ENCODE data around the gene CFL1.
"Not testable (repeated sequence)": the region's sequence is repeated elsewhere in the genome, so short reads cannot be mapped to it uniquely, and the experiment has no call there.

CFL1 gene

DNA sequence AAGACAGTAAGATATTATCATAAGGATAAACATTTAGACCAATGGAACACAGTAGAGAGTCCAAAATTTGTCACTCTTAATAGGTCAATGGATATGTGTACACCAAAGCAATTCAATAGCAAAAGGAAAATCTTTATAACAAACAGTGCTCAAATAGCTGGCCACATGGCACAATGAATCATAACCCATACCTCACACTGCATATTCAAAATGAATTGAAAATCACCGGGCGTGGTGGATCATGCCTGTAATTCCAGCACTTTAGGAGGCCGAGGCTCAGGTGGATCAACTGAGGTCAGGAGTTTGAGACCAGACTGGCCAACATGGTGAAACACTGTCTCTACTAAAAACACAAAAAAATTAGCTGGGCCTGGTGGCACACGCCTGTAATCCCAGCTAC is 15.8 kb downstream of the CFL1 start:
- DNase-seq (ENCODE audit: low read depth in 2 of 2), result no peak

DNA sequence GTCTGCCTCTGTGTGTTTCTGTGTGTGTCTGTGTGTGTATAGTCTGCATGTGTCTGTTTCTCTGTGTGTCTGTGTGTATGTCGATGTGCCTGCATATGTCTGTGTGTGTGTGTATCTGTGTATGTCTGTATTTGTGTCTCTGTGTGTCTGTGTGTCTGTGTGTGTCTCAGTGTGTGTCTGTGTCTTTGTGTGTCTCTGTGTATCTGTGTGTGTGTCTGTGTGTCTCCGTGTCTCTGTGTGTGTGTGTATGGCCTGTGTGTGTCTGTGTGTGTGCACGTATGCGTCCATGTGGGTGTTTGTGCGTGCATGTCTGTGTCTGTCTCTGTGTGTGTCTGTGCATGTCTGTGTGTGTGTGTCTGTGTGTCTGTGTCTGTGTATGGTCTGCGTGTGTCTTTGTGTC is 23.8 kb downstream of the CFL1 start:
- no peak for DNase-seq (ENCODE audit: low read depth in 2 of 2)

GRCh38 chr11:65833297-65834030 is 24.5 kb downstream of the CFL1 start, which contains the start of gene SNX32:
TSS of gene SNX32 (plus strand) at chr11:65833963. CDS start at chr11:65834066, 103 bp downstream.
- DNase-seq (ENCODE audit: low read depth in 2 of 2), result peak; percentile 90 to 93

- not testable (repeated sequence) for DNase-seq (ENCODE audit: low read depth in 2 of 2)
Measured at GRCh38 chr11:65832231-65832630, 25.7 kb downstream of the CFL1 start.

DNA sequence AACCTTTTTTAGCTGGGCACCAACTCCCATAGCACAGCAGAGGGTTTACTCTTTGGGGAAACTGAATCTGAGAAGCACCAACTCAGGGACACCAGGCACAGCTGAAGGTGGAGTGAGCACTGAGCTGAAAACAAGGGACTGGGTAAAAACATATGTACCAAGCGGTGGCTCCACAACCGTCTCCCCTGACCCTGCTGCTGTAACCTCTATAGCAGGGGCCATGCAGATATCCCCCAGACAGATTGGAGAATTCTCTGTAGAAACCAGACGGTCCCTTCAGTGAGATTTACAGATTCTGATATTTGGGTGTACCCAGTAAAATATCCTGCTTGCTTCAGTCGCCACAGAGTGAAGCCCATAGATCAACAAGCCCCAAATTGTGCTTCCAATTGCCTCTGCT is 28.5 kb downstream of the CFL1 start:
- DNase-seq (ENCODE audit: low read depth in 2 of 2), result no peak

- DNase-seq (ENCODE audit: low read depth in 2 of 2), result no peak
Measured at GRCh38 chr11:65826984-65827735, 30.8 kb downstream of the CFL1 start.

DNA sequence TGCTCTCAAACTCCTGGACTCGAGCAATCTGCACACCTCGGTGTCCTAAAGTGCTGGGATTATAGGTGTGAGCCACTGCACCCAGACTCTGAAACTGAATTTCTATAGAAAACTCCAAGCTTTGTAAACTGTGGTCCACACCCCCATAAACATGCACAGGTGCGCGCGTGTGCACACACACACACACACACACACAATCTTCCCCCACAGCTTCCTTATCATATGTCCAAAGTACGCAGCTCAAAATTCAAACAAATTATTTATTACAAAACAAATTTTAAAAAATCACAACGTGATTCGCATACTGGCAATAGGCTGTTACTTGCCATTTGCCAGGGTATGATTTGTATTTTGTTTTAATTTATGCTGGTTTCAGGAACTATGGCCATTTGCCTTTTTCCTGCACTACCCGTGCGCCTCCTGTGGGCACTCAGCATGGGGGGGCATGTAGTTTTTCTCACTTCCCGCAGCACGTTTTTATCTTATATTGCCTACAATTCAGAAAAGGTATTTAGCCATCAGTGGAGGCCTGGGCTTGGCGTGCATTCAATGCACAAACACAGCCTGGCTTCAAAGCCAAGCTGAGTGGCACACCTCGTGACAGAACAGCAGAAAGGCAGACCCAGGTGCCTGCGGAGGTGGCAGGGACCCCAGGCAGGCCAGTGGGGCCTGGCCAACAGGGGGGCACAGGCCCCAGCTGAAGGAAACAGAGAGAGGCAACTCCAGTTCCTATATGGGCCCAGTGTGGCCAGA is 35.0 kb downstream of the CFL1 start:
- no peak for DNase-seq (ENCODE audit: low read depth in 2 of 2)

DNA sequence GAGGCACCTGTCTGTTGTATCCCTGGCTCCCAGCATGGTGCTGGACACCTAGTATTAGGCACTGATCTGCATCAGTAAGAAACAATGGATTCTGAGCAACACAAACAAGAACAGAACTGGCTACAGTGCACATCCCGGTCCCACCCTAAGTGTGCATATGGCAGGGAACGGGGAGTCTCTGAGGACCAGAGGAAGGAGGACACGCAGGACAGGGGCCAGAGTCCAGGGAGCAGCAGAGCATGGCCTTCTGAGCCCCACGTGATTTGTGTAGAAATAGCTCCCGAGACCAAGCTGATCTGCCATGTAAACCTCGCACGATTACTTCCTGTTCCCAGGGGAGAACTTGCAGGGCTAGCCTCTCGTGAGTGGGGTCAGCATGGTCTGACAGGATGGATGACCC is 36.9 kb downstream of the CFL1 start:
- DNase-seq (ENCODE audit: low read depth in 2 of 2), result no peak

DNA sequence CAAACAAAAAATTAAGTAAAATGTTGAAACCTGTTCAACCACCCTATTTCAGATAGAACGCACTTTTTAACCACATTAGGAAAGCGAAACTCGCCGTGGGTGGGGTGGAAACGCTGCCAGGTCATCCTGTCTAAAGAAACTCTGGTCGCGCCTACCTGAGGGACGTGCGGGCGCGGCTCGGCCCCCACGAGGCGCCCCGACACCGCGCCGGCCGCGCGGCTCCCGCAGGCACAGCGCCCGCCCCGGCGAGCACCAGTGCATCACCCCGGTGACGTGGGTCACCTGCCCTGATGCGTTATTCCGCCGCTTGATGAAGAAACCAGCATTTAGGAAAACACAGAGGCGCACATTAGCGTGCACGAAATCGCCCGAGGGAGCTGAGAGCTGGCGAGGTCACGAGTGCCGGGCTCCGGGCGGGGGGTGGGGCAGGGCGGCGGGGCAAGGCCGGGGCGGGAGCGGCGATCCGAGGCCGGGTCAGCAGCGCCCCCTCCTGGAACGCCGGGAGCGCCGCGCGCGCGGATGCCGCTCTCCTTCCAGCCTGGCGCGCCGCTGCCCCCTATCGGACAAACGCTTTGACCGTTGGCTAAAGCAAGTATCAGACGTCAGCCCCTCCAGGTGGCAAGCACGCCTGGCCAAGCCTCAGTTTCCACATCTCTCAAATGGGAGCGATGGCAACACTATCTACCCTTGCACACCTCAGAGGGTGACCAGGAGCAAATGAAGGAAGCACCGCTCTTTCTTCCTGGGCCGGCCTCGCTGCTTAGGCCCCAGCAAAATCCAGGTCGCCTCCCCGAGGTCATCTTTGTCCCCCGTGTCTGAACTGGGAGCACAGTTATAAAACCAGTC is 39.9 kb downstream of the CFL1 start:
- peak; percentile 94 to 95 for DNase-seq (ENCODE audit: low read depth in 2 of 2)

GRCh38 chr11:65817312-65817834 is 40.6 kb downstream of the CFL1 start:
- no peak for DNase-seq (ENCODE audit: low read depth in 2 of 2)

- no peak for DNase-seq (ENCODE audit: low read depth in 2 of 2)
Measured at GRCh38 chr11:65816696-65817095, 41.3 kb downstream of the CFL1 start.

DNA sequence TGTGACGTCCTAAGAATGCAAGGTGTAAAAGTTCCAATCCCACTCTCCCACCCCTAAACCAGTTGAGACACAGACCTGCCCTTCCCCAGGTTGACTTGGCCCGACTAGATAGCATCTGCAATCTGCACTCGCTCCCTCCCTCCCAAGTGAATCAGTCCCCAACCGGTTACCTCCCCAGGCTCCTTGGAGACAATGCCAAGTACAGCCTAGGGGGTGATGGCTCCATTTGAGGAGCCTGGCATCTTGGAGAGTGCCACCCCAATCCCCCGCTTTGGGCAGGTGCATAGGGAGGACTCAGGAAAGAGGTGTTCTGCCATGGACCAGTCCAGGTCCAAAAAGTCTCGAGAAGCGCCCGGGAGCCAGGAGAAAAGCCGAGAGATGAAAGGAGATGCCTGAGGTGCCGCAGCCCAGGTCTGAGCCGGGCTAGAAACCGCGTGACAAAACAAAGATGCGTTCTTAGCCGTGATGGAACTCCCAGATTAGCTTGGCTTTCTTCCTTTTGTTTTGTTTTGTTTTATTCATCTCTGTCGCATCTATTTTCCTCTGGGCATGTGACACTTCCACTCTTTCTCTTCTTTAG is 42.9 kb downstream of the CFL1 start:
- DNase-seq (ENCODE audit: low read depth in 2 of 2), result no peak

DNA sequence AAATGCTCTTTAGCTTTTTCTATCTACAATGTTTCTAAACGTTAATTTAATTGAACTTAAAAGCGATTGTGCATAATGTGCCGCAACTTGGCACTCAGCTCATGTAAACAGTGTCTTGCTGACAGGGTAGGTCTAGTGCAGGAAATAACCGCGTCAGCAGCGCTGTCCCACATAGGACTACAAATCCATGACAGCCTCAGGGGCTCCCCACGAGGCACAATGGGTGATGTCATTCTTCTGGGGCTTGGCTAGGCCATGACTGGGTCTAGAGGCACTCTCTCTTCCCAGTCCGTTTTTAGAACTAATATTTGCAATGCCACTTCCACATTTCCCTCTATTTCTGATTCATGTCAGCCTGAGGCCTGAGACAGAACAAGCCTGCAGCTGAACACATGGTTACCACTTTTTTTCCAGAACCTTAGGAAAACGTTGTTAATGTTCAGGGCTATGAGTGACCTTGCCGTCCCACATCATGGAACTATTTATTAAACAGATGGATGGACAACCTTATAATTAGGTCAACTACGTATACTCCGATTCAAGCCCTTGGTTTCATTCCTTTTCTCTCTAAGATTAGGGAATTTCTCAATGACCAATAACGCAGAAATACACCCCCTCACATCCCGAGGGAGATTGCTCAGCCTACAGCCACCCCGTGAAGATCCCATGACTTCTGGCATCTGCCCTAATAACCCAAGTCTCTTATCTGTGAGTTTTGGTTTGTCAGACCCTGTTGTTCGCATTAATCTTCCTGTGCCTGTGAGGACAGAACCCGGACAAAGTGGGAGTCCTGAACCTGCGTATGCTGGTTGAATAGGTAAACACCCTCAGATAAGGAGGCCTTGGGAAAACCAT is 43.6 kb downstream of the CFL1 start:
- DNase-seq (ENCODE audit: low read depth in 2 of 2), result no peak

DNA sequence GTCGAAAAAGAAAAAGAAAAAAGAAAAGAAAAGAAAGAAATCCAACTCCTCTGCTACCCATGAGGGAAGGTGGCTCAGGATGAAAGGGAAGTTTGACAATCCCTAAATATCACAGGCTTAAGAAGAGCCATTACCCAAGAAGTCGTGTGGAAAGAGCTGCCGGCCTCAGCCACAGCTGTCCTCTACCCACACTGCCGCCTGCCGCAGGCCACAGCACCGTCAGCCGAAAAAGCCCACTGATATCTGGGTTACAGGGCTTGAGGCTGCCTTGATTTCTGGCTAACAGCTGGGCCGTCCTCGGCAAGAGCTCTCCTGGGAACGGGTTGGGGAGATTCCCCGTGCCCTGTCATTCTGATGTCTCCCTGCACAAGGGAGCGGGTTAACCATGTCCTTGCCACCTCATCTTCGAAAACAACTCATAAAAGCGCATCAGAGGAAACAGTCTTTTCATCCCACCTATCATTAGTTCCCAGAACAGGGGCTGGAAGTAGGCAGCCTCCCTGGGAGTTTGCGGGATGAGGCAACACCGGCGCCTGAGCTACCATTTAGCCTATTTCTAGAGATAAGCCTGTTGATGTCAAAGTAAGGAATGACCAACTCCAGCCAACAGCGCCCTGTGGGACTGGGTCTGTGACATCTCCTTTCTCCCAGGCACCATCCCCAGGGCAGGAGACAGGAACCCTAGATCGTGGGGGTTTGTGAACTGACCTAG is 46.1 kb downstream of the CFL1 start:
- DNase-seq (ENCODE audit: low read depth in 2 of 2), result no peak

GRCh38 chr11:65810046-65810868 is 47.7 kb downstream of the CFL1 start:
- no peak for DNase-seq (ENCODE audit: low read depth in 2 of 2)

GRCh38 chr11:65809496-65809895 is 48.5 kb downstream of the CFL1 start:
- no peak for DNase-seq (ENCODE audit: low read depth in 2 of 2)

GRCh38 chr11:65808744-65809341 is 49.1 kb downstream of the CFL1 start:
- DNase-seq (ENCODE audit: low read depth in 2 of 2), result no peak

- DNase-seq (ENCODE audit: low read depth in 2 of 2), result no peak
Measured at GRCh38 chr11:65806979-65807378, 51.0 kb downstream of the CFL1 start.
